Epithelial cell of esophagus (primary cell): ENCODE measurements around the gene LRRC73.
"Not testable (repeated sequence)": the region's sequence is repeated elsewhere in the genome, so short reads cannot be mapped to it uniquely, and the experiment has no call there.

Experiments used
- DNase-seq: peaks from one replicate; pipeline ENCODE4 v3.0.0; 2010; ENCODE audit warnings: low read depth
- H3K4me3 ChIP-seq: 2 replicates; pipeline ENCODE4 v1.5.1; 2011; ENCODE audit warnings: mild to moderate bottlenecking, low read length, control low read depth
- CTCF ChIP-seq: IDR thresholded peaks from 2 replicates; pipeline ENCODE4 v1.5.1; 2011; ENCODE audit warnings: low read depth, mild to moderate bottlenecking, low read length, control low read depth, inconsistent platforms; ENCODE audit not compliant: insufficient read depth; ENCODE audit errors: missing control alignments

The LRRC73 gene

GRCh38 chr6:43509984-43510826 is at the start of gene LRRC73:
Gene LRRC73 (minus strand): TSS chr6:43510346. CDS start chr6:43509785, 561 bp downstream.
- no peak for TF ChIP-seq CTCF
- DNase-seq = peak; percentile 78
- peak within 1 kb of the TSS; percentile 53 for H3K4me3 ChIP-seq

GRCh38 chr6:43559328-43559727 is 49.2 kb upstream of the LRRC73 start:
- DNase-seq = no peak
- no peak overlapping the region for H3K4me3 ChIP-seq
- no peak for TF ChIP-seq CTCF

GRCh38 chr6:43557620-43558019 is 47.5 kb upstream of the LRRC73 start:
- DNase-seq, H3K4me3 ChIP-seq: not testable (repeated sequence)

- no peak for DNase-seq
- TF ChIP-seq CTCF = no peak
- no peak overlapping the region for H3K4me3 ChIP-seq
Observed at GRCh38 chr6:43547222-43547621, 37.1 kb upstream of the LRRC73 start.

DNA sequence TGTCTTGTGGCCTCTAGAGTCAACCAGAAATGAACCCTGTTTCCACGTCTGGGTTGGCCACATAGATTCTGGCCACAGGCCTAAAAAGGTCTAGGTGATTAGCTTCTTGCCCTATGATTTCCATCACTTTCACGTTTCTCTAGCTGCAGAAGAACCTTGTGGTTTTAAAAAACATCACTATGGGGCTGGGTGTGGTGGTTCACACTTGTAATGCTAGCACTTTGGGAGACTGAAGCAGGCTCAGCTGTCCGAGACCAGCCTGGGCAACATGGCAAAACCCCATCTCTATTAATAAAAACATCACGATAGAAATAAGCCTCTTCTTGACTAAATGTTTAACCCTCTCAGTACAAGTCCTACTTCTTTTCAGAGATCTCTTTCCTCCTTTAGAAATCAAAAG is 34.3 kb upstream of the LRRC73 start:
- no peak overlapping the region for H3K4me3 ChIP-seq
- no peak for TF ChIP-seq CTCF
- no peak for DNase-seq

GRCh38 chr6:43541774-43542471 is 31.8 kb upstream of the LRRC73 start:
- TF ChIP-seq CTCF = no peak
- DNase-seq = no peak

DNA sequence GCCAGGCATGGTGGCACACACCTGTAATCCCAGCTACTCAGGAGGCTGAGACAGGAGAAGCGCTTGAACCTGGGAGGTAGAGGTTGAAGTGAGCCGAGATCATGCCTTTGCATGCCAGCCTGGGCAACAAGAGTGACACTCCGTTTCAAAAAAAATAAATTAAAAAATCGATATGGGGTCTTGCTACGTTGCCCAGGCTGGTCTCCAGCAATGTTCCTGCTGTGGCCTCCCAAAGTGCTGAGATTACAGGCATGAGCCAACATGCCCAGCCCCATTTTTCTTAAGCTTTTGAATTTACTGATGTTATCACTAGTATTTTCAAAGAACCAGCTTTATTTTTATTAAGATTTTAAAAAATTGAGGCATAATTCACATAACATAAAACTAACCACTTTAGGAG is 30.4 kb upstream of the LRRC73 start:
- TF ChIP-seq CTCF = no peak
- no peak overlapping the region for H3K4me3 ChIP-seq
- DNase-seq = no peak

More at GRCh38 chr6:43541774-43542471, 31.8 kb upstream of the LRRC73 start:
- no peak overlapping the region for H3K4me3 ChIP-seq

GRCh38 chr6:43539409-43539808 is 29.3 kb upstream of the LRRC73 start:
- not testable (repeated sequence) for H3K4me3 ChIP-seq, DNase-seq

DNA sequence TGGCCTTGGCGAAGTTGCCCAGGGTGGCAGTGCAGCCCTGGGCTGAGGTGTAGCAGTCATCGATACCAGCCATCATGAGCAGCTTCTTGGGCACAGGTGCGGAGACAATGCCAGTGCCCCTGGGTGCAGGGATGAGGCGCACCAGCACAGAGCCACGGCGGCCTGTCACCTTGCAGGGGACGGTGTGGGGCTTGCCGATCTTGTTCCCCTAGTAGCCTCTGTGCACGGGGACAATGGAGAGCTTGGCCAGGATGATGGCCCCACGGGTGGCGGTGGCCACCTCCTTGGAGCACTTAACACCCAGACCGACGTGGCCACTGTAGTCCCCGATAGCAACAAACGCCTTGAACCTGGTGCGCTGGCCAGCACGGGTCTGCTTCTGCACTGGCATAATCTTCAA is 28.8 kb upstream of the LRRC73 start:
- DNase-seq, H3K4me3 ChIP-seq: not testable (repeated sequence)
